PC-9 (cell line): Measurements from ENCODE around the gene KIAA1328. TPM values are rescaled to one million over a fixed set of nuclear protein-coding genes. Genes with fewer than 3 reads are reported as not detected.

ENCODE experiments used
- BruUV-seq: library from RNA; stranded (reverse); fragments of 400-500 nt; replicated peaks from 2 replicates; lab custom pipeline; 2021; lab: Mats Ljungman, UMichigan
- CTCF ChIA-PET: fragments of 300-600 bp; sonication (Branson Sonifier 250); formaldehyde crosslinking; loops from one replicate; lab custom pipeline; 2022; ENCODE audit warnings: antibody characterized with exemption; lab: Charles Lee
- POLR2A ChIA-PET: fragments of 300-600 bp; sonication (Branson Sonifier 250); formaldehyde crosslinking; loops from one replicate; lab custom pipeline; 2022; ENCODE audit warnings: antibody characterized with exemption; ENCODE audit not compliant: unreplicated experiment; lab: Charles Lee
- DNase-seq, 2 experiments: peaks; one replicate each; pipeline versions ENCODE4 v3.0.0 to v3.0.0-alpha.2; 2015 to 2022; ENCODE audit warnings: mixed read lengths in 1 of 2
- H2AFZ ChIP-seq: fragments of 200-600 bp; sonication (generic); 2 replicates; pipeline ENCODE4 v1.8.1; 2017; ENCODE audit warnings: antibody characterized with exemption
- H3F3A ChIP-seq: fragments of 200-600 bp; sonication (generic); 2 replicates; pipeline ENCODE4 v1.8.1; 2017; ENCODE audit warnings: antibody characterized with exemption, mild to moderate bottlenecking, low read depth; ENCODE audit not compliant: insufficient read depth
- H3K27ac ChIP-seq: fragments of 200-600 bp; sonication (generic); 2 replicates; pipeline ENCODE4 v1.6.1; 2016; ENCODE audit warnings: mixed run types
- H3K27me3 ChIP-seq: fragments of 200-600 bp; sonication (generic); 2 replicates; pipeline ENCODE4 v1.6.1; 2016; ENCODE audit warnings: low read depth, mixed run types; ENCODE audit not compliant: insufficient read depth
- H3K36me3 ChIP-seq: fragments of 200-600 bp; sonication (generic); 2 replicates; pipeline ENCODE4 v1.6.1; 2016; ENCODE audit warnings: low read depth, mixed run types
- H3K4me1 ChIP-seq: fragments of 200-600 bp; sonication (generic); replicated peaks from 2 replicates; pipeline ENCODE4 v1.6.1; 2016; ENCODE audit warnings: mixed run types; ENCODE audit not compliant: insufficient read depth
- H3K4me2 ChIP-seq: fragments of 200-600 bp; sonication (generic); 2 replicates; pipeline ENCODE4 v1.6.1; 2017; ENCODE audit warnings: mixed run types
- H3K4me3 ChIP-seq: fragments of 200-600 bp; sonication (generic); 2 replicates; pipeline ENCODE4 v1.6.1; 2016; ENCODE audit warnings: mixed run types
- H3K79me2 ChIP-seq: fragments of 200-600 bp; sonication (generic); 2 replicates; pipeline ENCODE4 v1.6.1; 2017; ENCODE audit warnings: low read depth, mixed run types
- H3K9me2 ChIP-seq: fragments of 200-600 bp; sonication (generic); 2 replicates; pipeline ENCODE4 v1.8.1; 2017; ENCODE audit warnings: mild to moderate bottlenecking; ENCODE audit not compliant: insufficient read depth
- H3K9me3 ChIP-seq: fragments of 200-600 bp; sonication (generic); 2 replicates; pipeline ENCODE4 v1.8.1; 2016; ENCODE audit warnings: low read depth; ENCODE audit not compliant: insufficient read depth
- H4K20me1 ChIP-seq: fragments of 200-600 bp; sonication (generic); 2 replicates; pipeline ENCODE4 v1.8.1; 2017; ENCODE audit not compliant: insufficient read depth
- EZH2 ChIP-seq: fragments of 200-600 bp; sonication (generic); IDR thresholded peaks from 2 replicates; pipeline ENCODE4 v1.8.0; 2017; ENCODE audit warnings: antibody characterized with exemption, low read depth
- intact Hi-C: fragments of 100-400 bp; cut with micrococcal nuclease; formaldehyde crosslinking; loops from one replicate; pipeline ENCODE4 v1.10.0; 2022; ENCODE audit not compliant: unreplicated experiment
- total RNA-seq: library from RNA; stranded (reverse); gene quantifications from 2 replicates; pipeline ENCODE4 v1.2.3, GENCODE V29; 2021
- TF ChIP-seq, protein P1 (sequence below): fragments of 200-600 bp; sonication (generic); conservative IDR thresholded peaks from 2 replicates; pipeline ENCODE4 v1.6.1; 2017; ENCODE audit warnings: mixed run types, antibody characterized with exemption, mild to moderate bottlenecking, moderate library complexity

Gene KIAA1328
- total RNA-seq, 1 experiment from 2014 or later, result 6.5 TPM

DNA sequence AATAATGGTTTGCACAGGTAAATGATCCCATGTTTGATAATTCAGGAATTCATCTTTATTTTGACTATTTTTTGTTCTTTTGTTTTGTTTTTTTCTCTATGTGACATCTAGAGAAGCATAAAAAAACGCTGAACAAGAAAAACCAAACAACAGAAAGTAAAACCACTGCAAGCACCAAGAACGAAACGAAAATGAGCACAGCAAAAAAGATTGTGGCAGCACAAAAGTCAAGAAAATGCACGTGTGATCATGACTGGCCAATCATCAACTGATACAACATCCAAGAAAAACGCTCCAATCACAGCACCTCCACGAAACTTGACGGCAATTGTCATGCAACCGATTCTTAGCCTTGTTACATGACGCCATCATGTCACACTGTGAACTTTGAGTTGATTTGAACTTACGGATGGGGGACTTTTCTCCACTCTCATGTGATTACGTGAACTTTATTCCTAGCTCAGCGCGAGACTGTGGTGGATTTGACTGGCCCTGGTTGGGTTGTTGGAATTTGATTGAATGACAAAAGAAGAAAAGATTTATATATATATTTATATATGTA lies 417.9 kb downstream of the KIAA1328 start:
- no peak overlapping the region for H2AFZ ChIP-seq
- H3K27ac ChIP-seq, result no peak overlapping the region
- ChIA-PET POLR2A (no interaction called here), CTCF (no interaction called here)
- intact Hi-C loops, result no loop called here
- H3K4me1 ChIP-seq, result no peaks in the 10 kb centered on the region
- BruUV-seq, result no TSS peak
- H3K36me3 ChIP-seq, result no peaks in the 10 kb centered on the region
- no peak for TF ChIP-seq EZH2
- TF ChIP-seq, protein P1, sequence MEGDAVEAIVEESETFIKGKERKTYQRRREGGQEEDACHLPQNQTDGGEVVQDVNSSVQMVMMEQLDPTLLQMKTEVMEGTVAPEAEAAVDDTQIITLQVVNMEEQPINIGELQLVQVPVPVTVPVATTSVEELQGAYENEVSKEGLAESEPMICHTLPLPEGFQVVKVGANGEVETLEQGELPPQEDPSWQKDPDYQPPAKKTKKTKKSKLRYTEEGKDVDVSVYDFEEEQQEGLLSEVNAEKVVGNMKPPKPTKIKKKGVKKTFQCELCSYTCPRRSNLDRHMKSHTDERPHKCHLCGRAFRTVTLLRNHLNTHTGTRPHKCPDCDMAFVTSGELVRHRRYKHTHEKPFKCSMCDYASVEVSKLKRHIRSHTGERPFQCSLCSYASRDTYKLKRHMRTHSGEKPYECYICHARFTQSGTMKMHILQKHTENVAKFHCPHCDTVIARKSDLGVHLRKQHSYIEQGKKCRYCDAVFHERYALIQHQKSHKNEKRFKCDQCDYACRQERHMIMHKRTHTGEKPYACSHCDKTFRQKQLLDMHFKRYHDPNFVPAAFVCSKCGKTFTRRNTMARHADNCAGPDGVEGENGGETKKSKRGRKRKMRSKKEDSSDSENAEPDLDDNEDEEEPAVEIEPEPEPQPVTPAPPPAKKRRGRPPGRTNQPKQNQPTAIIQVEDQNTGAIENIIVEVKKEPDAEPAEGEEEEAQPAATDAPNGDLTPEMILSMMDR, result no peak
- no peaks in the 10 kb centered on the region for H3F3A ChIP-seq
- no peaks in the 10 kb centered on the region for H3K27me3 ChIP-seq
- no peaks in the 10 kb centered on the region for H4K20me1 ChIP-seq
- DNase-seq, result no peak
- no peak overlapping the region for H3K4me2 ChIP-seq
- no peak overlapping the region for H3K4me3 ChIP-seq
- H3K79me2 ChIP-seq, result no peaks in the 10 kb centered on the region
- no peaks in the 10 kb centered on the region for H3K9me2 ChIP-seq
- H3K9me3 ChIP-seq, result no peaks in the 10 kb centered on the region

DNA sequence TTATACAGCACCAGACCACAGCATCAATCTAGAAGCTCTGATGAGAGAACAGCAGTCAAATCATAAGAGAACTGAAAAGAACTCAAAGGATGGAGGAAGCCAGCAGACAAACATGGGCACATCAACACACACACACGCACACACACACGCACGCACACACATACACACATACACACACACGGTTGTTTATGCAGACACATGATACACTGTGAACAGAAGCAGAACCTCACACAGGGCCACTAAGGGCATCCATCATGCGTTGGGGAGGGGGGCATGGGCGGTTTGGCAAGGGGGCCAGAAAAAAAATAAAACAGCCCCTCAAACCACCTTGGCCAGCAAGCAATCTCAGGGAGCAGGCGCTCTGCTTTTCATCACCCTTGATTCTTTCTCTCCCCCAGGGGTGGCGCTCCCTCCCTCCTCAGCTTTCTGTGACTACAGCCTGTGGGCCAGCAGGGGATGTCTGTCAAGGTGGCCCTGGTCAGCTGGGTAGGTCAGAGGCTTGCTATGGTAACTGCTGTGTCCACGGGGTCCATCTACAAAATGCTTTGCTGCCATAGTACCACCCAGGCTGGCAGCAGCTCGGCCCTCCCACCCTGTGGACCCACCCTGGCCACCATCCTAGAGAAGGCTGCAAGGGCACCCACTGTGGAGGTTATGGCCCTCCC lies 418.7 kb downstream of the KIAA1328 start:
- intact Hi-C loops, result no loop called here

DNA sequence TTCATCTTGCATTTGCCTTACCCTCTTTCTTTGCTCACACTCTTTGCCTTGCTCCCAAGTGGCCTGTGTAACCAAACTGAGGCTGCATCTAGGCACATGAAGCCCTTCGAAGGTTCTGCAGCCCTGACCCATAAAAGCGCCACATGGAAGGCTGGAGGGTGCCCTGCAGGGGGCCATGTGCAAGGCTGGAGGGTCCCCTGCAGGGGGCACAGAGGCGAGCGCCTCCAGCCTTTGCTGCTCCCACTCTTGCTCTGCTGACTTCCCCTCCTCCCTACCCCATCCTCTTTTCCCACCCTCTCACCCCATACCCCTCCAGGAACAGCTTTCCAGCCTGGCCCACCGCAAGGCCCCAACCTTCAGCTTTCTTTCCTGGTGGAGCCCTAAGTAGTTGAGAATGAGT lies 419.4 kb downstream of the KIAA1328 start:
- no peak overlapping the region for H3K4me2 ChIP-seq
- no peak for TF ChIP-seq EZH2
- TF ChIP-seq, protein P1, result no peak
- H3K4me1 ChIP-seq, result no peaks in the 10 kb centered on the region
- H3K4me3 ChIP-seq, result no peak overlapping the region
- H3K9me2 ChIP-seq, result no peaks in the 10 kb centered on the region
- H4K20me1 ChIP-seq, result no peaks in the 10 kb centered on the region
- H3K9me3 ChIP-seq, result no peaks in the 10 kb centered on the region
- no peak overlapping the region for H3K27ac ChIP-seq
- no peak overlapping the region for H2AFZ ChIP-seq
- H3K79me2 ChIP-seq, result no peaks in the 10 kb centered on the region
- intact Hi-C loops, result no loop called here
- no peak for DNase-seq
- H3K27me3 ChIP-seq, result no peaks in the 10 kb centered on the region
- H3F3A ChIP-seq, result no peaks in the 10 kb centered on the region
- CTCF ChIA-PET, result no interaction called here
- POLR2A ChIA-PET, result no interaction called here
- no peaks in the 10 kb centered on the region for H3K36me3 ChIP-seq
- BruUV-seq, result no TSS peak

More for the DNA sequence above, 418.7 kb downstream of the KIAA1328 start:
- Histone ChIP-seq H3K27me3 (no peaks in the 10 kb centered on the region), H3K27ac (no peak overlapping the region), H3K4me3 (no peak overlapping the region), H3K4me1 (no peaks in the 10 kb centered on the region), H3K79me2 (no peaks in the 10 kb centered on the region), H3K4me2 (no peak overlapping the region), H3K9me3 (no peaks in the 10 kb centered on the region), H2AFZ (no peak overlapping the region), H4K20me1 (no peaks in the 10 kb centered on the region), H3F3A (no peaks in the 10 kb centered on the region), H3K9me2 (no peaks in the 10 kb centered on the region), H3K36me3 (no peaks in the 10 kb centered on the region)
- BruUV-seq, result no TSS peak
- TF ChIP-seq EZH2, result no peak
- TF ChIP-seq, protein P1, result no peak
- DNase-seq, result no peak
- ChIA-PET CTCF (no interaction called here), POLR2A (no interaction called here)
